ENCODE results near the gene SMCR8. TPM values are rescaled to one million over a fixed set of nuclear protein-coding genes. Genes with fewer than 3 reads are reported as not detected.
"Not testable (repeated sequence)": the region's sequence is repeated elsewhere in the genome, so short reads cannot be mapped to it uniquely, and the experiment has no call there.

SMCR8 gene
- total RNA-seq, 1 donor from 2014 or later: 20.2 TPM

DNA sequence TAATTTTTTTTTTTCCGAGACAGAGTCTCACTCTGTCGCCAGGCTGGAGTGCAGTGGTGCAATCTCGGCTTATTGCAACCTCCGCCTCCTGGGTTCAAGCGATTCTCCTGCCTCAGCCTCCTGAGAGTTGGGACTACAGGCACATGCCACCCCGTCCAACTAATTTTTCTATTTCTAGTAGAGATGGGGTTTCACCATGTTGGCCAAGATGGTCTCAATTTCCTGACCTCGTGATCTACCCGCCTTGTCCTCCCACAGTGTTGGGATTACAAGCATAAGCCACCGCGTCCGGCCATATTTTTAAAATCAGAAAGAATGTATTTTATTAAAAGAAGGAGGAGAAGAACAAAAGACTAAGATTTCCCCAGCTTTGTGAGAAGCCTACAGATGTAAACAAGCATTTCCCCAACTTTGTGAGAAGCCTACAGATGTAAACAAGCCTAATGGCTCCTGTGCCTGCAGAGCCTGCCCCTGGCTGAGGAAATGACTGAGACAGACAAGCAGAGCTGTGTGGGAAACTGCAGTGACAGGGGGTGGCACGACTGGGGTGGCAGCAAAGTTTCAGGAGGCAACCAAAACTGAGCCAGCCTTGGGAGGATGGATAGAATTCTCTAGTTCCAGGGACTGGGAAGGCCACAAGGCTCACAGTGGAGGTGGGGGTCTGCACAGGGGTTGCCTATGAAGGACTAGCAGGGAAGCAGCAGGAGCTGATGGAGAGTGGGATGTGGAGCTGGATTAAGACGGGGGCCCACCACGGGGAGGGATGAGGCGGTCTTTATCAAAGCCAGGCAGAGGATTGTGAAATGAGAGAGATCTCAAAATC is 23.2 kb upstream of the SMCR8 start:
- Mint-ChIP-seq H3K27me3 (ENCODE audit: low read depth) (no peaks in the 10 kb centered on the region), H3K36me3 (ENCODE audit: low read depth) (peaks cover 19% of the 10 kb centered on the region)
- TF ChIP-seq, protein P1, sequence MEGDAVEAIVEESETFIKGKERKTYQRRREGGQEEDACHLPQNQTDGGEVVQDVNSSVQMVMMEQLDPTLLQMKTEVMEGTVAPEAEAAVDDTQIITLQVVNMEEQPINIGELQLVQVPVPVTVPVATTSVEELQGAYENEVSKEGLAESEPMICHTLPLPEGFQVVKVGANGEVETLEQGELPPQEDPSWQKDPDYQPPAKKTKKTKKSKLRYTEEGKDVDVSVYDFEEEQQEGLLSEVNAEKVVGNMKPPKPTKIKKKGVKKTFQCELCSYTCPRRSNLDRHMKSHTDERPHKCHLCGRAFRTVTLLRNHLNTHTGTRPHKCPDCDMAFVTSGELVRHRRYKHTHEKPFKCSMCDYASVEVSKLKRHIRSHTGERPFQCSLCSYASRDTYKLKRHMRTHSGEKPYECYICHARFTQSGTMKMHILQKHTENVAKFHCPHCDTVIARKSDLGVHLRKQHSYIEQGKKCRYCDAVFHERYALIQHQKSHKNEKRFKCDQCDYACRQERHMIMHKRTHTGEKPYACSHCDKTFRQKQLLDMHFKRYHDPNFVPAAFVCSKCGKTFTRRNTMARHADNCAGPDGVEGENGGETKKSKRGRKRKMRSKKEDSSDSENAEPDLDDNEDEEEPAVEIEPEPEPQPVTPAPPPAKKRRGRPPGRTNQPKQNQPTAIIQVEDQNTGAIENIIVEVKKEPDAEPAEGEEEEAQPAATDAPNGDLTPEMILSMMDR (conservative IDR thresholded peaks at IDR 0.05): no peak

DNA sequence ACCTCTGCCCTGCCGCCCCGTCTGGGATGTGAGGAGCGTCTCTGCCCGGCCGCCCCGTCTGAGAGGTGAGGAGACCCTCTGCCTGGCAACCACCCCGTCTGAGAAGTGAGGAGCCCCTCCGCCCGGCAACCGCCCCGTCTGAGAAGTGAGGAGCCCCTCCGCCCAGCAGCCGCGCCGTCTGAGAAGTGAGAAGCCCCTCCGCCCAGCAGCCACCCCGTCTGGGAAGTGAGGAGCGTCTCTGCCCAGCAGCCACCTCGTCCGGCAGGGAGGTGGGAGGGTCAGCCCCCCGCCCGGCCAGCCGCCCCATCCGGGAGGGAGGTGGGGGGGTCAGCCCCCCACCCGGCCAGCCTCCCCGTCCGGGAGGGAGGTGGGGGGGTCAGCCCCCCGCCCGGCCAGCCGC is 17.0 kb upstream of the SMCR8 start:
- H3K9me3 Mint-ChIP-seq; H3K27me3 Mint-ChIP-seq (ENCODE audit: low read depth); H3K4me1 Mint-ChIP-seq; H3K27ac Mint-ChIP-seq (ENCODE audit: unreplicated experiment); H3K4me3 Mint-ChIP-seq; DNase-seq (ENCODE audit: low read depth, low spot score): not testable (repeated sequence)
- H3K36me3 Mint-ChIP-seq (ENCODE audit: low read depth): peaks cover 21% of the 10 kb centered on the region

More for the DNA sequence above, 23.2 kb upstream of the SMCR8 start:
- no peaks in the 10 kb centered on the region for H3K4me1 Mint-ChIP-seq
- DNase-seq (ENCODE audit: low read depth, low spot score): no peak
- H3K4me3 Mint-ChIP-seq: no peak overlapping the region
- H3K27ac Mint-ChIP-seq (ENCODE audit: unreplicated experiment): no peak overlapping the region
- H3K9me3 Mint-ChIP-seq: no peaks in the 10 kb centered on the region

DNA sequence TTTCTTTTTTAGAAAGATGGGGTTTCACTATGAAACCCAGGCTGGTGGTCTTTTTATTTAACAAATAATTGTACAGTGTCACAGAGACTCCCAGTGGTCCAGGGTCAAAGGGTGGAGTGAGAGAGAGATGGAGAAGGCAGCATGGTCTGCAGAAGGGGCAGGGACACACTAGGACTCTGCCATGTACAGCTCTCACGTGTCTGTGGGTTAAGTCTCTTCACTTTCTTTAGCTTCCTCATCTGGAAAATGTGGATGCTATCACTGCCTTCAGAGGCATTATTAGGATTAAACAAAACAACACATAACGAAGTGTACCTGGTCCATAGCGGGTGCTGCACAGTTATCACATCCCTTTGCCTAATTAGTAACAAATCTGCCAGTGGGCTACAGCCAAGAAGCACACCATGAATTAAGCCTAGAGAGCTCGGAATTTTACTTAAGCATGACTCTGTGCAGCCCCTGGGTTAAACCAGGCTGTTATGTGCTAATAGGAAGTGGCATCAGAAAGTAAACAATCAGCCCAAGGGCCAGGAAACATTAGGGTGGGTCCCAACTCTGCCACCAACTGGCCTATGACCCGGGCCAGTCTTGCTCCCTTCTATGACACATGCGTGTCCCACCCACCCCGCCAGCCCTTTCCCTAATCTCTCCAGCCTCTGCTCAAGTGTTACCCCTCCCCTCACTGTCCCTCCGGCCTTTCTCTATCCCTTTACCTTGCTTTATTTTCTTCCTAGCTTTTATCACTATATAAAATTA is 14.2 kb upstream of the SMCR8 start:
- no peaks in the 10 kb centered on the region for H3K9me3 Mint-ChIP-seq
- no peak for DNase-seq (ENCODE audit: low read depth, low spot score)
- H3K27me3 Mint-ChIP-seq (ENCODE audit: low read depth): no peaks in the 10 kb centered on the region
- H3K4me1 Mint-ChIP-seq: no peaks in the 10 kb centered on the region
- peaks cover 19% of the 10 kb centered on the region for H3K36me3 Mint-ChIP-seq (ENCODE audit: low read depth)
- TF ChIP-seq, protein P1 (conservative IDR thresholded peaks at IDR 0.05): no peak
- H3K27ac Mint-ChIP-seq (ENCODE audit: unreplicated experiment): no peak overlapping the region
- no peak overlapping the region for H3K4me3 Mint-ChIP-seq

DNA sequence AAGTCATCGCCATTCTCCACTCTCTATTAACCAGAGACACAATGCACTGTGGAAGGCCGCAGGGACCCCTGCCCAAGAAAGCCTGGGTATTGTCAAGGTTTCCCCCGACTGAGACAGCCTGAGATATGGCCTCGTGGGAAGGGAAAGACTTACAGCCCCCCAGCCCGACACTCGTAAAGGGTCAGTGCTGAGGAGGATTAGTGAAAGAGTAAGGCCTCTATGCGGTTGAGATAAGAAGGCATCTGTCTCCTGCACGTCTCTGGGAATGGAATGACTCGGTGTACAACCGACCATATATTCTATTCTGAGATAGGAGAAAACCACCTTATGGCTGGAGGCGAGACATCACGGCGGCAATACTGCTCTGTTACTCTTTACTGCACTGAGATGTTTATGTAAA is 11.9 kb upstream of the SMCR8 start:
- not testable (repeated sequence) for H3K9me3 Mint-ChIP-seq; H3K4me1 Mint-ChIP-seq; DNase-seq (ENCODE audit: low read depth, low spot score); H3K27me3 Mint-ChIP-seq (ENCODE audit: low read depth); H3K27ac Mint-ChIP-seq (ENCODE audit: unreplicated experiment); H3K4me3 Mint-ChIP-seq
- H3K36me3 Mint-ChIP-seq (ENCODE audit: low read depth): peaks cover 16% of the 10 kb centered on the region

DNA sequence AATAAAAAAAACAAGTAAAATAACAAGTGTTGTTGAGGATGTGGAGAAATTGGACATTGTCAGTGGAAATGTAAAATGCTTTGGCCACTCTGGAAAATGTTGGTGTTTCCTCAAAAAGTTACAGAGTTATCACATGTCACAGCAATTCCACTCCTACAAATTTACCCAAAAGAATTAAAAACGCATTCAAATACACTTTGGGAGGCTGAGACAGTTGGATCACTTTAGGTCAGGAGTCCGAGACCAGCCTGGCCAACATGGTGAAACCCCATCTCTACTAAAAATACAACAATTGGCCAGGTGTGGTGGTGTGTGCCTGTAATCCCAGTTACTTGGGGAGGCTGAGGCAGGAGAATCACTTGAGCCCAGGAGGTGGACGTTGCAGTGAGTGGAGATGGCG is 5.9 kb upstream of the SMCR8 start:
- no peak overlapping the region for H3K27ac Mint-ChIP-seq (ENCODE audit: unreplicated experiment)
- DNase-seq (ENCODE audit: low read depth, low spot score): no peak
- no peak overlapping the region for H3K4me3 Mint-ChIP-seq
- no peaks in the 10 kb centered on the region for H3K27me3 Mint-ChIP-seq (ENCODE audit: low read depth)
- H3K9me3 Mint-ChIP-seq: no peaks in the 10 kb centered on the region
- TF ChIP-seq, protein P1 (conservative IDR thresholded peaks at IDR 0.05): no peak
- peaks cover 27% of the 10 kb centered on the region for H3K4me1 Mint-ChIP-seq
- H3K36me3 Mint-ChIP-seq (ENCODE audit: low read depth): peaks cover 17% of the 10 kb centered on the region

DNA sequence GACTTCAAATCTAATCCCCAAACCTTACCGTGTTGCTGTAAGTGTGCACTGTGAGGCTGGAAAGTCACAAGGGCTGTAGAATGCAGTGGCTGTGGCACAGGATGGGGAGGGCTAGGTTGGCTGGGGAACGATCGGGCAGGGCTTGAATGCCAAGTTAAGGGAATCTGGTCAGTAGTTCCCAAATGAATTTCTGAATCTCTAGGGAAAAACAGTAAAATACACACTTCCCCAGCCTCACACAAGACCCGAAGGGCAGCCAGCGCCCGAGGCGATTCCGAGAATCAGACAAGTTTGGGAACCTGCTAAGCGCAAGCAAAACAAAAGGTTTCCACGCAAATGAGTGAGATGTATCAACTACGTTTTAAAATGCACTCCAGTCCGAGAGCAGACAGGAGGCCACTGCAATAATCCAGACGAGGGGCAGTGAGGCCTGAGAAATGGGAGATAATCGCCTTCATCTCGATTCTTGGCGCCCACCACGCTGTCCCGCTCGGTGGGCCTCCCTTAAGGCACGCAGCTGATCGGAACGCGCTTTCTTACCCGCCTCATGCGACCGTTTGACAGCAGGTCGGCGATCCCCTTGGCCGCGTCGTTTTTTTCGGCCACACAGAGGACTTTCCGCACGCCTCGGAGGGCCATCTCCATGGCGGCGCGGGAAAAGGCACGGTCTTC is 898 bp upstream of the SMCR8 start:
- H3K27ac Mint-ChIP-seq (ENCODE audit: unreplicated experiment): peak overlapping the region; percentile 99

More for the DNA sequence above, 898 bp upstream of the SMCR8 start:
- TF ChIP-seq, protein P1 (conservative IDR thresholded peaks at IDR 0.05): no peak
- peaks cover 47% of the 10 kb centered on the region for H3K4me1 Mint-ChIP-seq
- H3K9me3 Mint-ChIP-seq: no peaks in the 10 kb centered on the region
- no peaks in the 10 kb centered on the region for H3K27me3 Mint-ChIP-seq (ENCODE audit: low read depth)
- no peak for DNase-seq (ENCODE audit: low read depth, low spot score)
- peak overlapping the region; percentile 95 for H3K4me3 Mint-ChIP-seq
- H3K36me3 Mint-ChIP-seq (ENCODE audit: low read depth): peaks cover 14% of the 10 kb centered on the region
